ENCODE measurements around the gene HCN2. TPM values are rescaled to one million over a fixed set of nuclear protein-coding genes. Genes with fewer than 3 reads are reported as not detected.

The HCN2 gene
- total RNA-seq, 2 donors from 2014 or later = 0.29 to 0.64 TPM

Other genes starting within 250 kb of the HCN2 start
- 10 to 100 TPM; 26.2 to 39.4 TPM for gene MIER2, start 245.1 kb upstream of the HCN2 start, total RNA-seq
- gene C2CD4C, start 180.7 kb upstream of the HCN2 start, total RNA-seq = not detected
- gene SHC2, start 128.8 kb upstream of the HCN2 start, total RNA-seq = under 1 TPM in 1 of 2 donors, not detected in 1; 0.67 TPM
- gene MADCAM1, start 93.4 kb upstream of the HCN2 start, total RNA-seq = under 1 TPM in 1 of 2 donors, not detected in 1; 0.33 TPM
- gene TPGS1, start 82.4 kb upstream of the HCN2 start, total RNA-seq = 10 to 100 TPM; 16.3 to 17.7 TPM
- gene CDC34, start 58.1 kb upstream of the HCN2 start, total RNA-seq = 10 to 100 TPM; 46.5 to 73.2 TPM
- gene GZMM, start 45.8 kb upstream of the HCN2 start, total RNA-seq = 10 to 100 TPM; 34.5 to 49.7 TPM
- 100 to 1,000 TPM; 236 to 274 TPM for gene BSG, start 17.3 kb upstream of the HCN2 start, total RNA-seq
- gene POLRMT, start 43.7 kb downstream of the HCN2 start, total RNA-seq = 100 to 1,000 TPM in 1 of 2 donors, 10 to 100 TPM in 1; 55.0 to 104 TPM
- not detected for gene FGF22, start 50.0 kb downstream of the HCN2 start, total RNA-seq
- 100 to 1,000 TPM in 1 of 2 donors, 10 to 100 TPM in 1; 77.7 to 138 TPM for gene RNF126, start 73.3 kb downstream of the HCN2 start, total RNA-seq
- 1 to 10 TPM; 1.7 to 3.6 TPM for gene FSTL3, start 86.5 kb downstream of the HCN2 start, total RNA-seq
- gene PRSS57, start 105.6 kb downstream of the HCN2 start, total RNA-seq = 1 to 10 TPM in 1 of 2 donors, not detected in 1; 1.4 TPM
- not detected for gene PALM, start 119.1 kb downstream of the HCN2 start, total RNA-seq
- not detected for gene MISP, start 161.2 kb downstream of the HCN2 start, total RNA-seq
- gene PTBP1, start 207.6 kb downstream of the HCN2 start, total RNA-seq = 100 to 1,000 TPM; 604 to 619 TPM
- not detected for gene PLPPR3, start 232.1 kb downstream of the HCN2 start, total RNA-seq
- under 1 TPM; 0.25 to 0.36 TPM for gene AZU1, start 238.0 kb downstream of the HCN2 start, total RNA-seq